Measurements from ENCODE around the gene NRIP1.

GRCh38 chr21:15034126-15034853 is 30.5 kb downstream of the NRIP1 start:
- TF ChIP-seq, protein P1, sequence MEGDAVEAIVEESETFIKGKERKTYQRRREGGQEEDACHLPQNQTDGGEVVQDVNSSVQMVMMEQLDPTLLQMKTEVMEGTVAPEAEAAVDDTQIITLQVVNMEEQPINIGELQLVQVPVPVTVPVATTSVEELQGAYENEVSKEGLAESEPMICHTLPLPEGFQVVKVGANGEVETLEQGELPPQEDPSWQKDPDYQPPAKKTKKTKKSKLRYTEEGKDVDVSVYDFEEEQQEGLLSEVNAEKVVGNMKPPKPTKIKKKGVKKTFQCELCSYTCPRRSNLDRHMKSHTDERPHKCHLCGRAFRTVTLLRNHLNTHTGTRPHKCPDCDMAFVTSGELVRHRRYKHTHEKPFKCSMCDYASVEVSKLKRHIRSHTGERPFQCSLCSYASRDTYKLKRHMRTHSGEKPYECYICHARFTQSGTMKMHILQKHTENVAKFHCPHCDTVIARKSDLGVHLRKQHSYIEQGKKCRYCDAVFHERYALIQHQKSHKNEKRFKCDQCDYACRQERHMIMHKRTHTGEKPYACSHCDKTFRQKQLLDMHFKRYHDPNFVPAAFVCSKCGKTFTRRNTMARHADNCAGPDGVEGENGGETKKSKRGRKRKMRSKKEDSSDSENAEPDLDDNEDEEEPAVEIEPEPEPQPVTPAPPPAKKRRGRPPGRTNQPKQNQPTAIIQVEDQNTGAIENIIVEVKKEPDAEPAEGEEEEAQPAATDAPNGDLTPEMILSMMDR (IDR thresholded peaks at IDR 0.05): no peak
- no peak for TF ChIP-seq POLR2A (IDR thresholded peaks at IDR 0.05)

All from uterus (tissue), 2 donors.